NCI-H226 (cell line): ENCODE data around the gene CASS4.

Experiments
- DNase-seq: peaks from one replicate; pipeline ENCODE4 v3.0.0-alpha.2; 2015

Gene CASS4

GRCh38 chr20:56447227-56447626 is 35.2 kb downstream of the CASS4 start:
- no peak for DNase-seq

- DNase-seq, result no peak
These were observed 37.4 kb downstream of the CASS4 start for GRCh38 chr20:56449459-56449858.

DNA sequence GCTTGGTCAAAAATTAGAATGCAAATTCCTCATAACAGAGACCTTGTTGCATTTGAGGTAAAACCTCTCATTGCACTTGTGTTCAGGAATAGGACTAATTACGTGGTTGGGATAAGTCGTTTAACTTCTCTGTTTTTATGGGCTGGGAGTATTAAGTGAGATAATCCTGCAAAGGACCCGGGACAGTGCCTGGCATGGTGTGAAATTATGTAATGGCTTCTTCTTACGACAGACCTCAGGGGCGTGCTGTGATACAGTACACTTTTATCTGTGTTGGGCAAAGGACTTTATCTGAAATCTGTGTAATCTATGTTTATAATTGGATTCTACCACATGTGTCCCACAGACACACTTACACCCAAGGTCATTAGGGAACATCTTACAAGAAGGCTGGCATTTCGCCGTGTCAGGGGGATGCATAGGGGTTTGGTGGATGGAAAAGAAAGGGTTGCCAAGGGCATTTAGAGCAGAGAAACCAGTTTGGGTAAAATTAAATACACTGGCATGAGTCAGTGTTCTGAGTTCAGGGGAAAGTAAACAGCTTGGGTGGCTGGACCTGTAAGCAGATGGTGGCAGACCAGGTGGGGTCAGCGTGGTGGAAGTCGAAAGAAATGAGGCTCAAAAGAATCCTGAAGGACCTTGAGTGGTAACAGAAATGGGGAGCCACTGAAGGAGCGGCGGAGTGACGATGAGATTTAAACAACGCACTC is 39.2 kb downstream of the CASS4 start:
- no peak for DNase-seq

GRCh38 chr20:56453352-56453751 is 41.3 kb downstream of the CASS4 start:
- DNase-seq, result no peak

DNA sequence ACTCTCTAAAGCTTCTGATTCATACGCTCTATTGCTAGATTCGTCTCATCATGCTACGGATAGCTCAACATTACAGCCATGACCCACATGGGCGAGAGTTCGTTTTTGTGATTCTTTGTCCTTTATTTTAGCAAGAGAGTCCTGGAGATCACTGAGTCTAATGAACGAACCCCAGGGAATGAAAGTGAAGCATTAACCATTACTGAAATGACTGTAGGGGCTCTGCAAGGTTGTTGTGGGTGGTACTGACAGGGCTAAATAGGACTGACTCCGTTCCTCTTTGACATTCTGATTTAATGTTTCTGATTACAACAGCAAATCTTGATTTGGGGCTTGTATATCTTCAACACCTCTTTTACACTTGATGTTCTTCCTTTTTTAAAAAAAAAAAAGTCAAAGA is 42.7 kb downstream of the CASS4 start:
- DNase-seq, result no peak

- no peak for DNase-seq
These were observed 46.3 kb downstream of the CASS4 start for GRCh38 chr20:56458206-56458821.

DNA sequence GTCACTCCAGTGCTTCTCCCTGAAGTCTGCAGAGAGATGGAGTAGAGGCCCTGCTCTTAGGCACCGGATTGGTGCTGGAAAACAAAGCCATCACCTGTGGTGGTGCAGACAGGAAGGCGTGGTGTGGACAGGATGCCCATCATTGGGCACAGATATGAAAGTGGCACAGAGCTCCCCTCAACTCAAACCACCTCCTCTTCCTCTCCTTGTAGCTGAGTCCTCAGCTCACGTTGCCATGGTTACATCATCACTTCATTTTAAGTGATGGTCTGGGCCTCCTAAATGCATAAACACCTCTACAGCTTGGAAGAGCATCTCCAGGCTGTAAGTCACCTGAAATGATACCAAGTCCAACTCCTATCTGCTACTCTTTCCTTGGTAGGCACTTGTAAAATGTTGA is 48.4 kb downstream of the CASS4 start:
- DNase-seq, result no peak

DNA sequence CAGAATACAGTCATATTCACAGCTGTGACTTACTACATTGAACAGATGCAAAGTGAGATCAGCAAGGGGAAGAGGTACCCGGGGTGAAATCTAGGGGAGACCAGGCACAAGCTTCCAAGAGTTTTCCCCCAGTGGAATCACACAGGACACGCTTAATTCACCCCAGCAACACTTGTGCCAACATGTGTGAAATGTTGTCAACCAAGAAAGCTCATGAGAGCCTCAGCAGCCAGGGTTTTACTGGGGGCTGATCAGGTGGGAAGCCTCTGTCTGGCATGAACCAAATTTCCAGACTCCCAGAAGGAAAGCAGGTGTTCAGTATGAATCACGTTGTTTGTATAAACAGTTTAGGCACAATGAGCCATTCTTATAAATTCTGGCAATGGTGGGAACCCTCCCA is 49.5 kb downstream of the CASS4 start:
- DNase-seq, result no peak

DNA sequence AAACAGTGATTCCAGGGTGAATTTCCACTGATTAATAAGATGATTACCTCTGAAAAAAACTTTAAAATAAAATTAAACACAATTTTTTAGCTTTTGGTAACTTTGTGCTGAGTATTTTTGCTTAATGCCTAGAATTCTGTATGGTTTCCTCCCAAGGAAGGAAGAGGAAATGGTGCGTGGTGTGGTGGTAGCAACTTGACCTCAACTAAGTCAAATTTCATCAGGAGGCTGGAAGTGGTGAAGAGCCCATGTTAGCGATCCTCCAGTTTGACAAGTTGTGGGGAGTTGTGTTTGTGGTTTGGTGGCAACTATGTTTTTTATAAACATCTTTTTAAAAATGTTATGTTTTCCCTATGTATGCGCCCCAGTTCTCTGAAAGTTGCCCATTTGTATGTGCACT is 51.4 kb downstream of the CASS4 start:
- no peak for DNase-seq

GRCh38 chr20:56465997-56466396 is 53.9 kb downstream of the CASS4 start:
- no peak for DNase-seq

- no peak for DNase-seq
These were observed 55.9 kb downstream of the CASS4 start for GRCh38 chr20:56467968-56468315.

GRCh38 chr20:56468316-56469076 is 56.4 kb downstream of the CASS4 start, which contains the start of gene RTF2:
RTF2 (plus strand) TSS chr20:56468627; CDS start chr20:56468698, 71 bp downstream.
- peak; percentile 88 for DNase-seq

DNA sequence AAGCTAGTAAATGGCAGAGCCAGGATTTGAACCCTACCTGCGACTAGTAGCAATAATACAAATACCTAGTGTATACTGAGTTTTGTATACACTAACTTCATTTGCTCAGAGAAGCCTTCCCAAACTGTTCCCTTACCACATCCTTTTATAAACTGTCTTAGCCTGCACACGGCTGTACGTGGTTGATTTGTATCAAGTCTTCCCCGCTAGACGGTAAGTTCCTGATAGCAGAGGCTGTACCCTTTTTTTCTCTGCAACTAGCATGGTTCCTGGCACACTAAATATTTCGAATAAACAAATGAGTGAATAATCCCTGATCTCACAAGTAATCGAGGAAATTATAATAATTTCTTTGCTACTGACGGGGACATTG is 57.0 kb downstream of the CASS4 start:
- no peak for DNase-seq

GRCh38 chr20:56483970-56484369 is 71.9 kb downstream of the CASS4 start:
- no peak for DNase-seq

- DNase-seq, result no peak
These were observed 75.2 kb downstream of the CASS4 start for GRCh38 chr20:56487216-56487615.

DNA sequence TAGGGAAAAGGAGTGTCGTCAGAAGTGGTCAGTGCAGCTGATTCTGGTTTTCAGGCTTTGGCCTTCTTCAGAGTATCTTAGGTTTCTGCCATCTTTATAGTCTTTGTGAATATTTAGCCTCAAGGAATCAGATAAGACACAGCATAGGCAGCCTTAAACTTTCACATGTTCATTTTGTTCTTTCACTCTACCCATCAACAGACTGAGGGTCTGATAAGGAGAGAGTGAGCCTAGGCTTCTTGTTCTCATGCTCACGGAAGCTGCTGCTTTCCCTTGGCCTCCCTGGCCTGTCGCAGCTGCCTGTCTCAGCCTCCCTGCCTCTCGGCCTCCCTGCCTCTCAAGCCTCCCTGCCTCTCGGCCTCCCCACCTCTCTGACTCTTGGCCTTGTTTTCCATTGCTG is 76.5 kb downstream of the CASS4 start:
- no peak for DNase-seq

DNA sequence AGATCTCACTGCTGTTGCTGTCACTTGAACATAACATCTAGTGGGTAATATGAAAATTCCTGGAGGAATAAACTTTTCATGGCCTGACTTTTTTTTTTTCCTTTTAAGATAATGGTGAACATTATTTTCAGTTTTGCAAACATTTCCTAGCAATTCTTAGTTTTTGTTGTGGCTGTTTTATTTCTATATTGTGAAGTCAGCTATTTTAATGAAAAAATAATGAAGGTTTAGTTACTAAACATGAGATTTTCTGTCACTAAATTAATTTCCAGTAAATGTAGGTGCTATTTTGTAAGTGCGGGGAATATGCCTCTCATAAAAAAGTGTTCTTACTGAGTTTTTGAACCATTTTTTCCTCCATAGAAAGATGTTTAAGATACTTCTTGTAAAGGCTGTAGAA is 89.1 kb downstream of the CASS4 start:
- DNase-seq, result no peak

DNA sequence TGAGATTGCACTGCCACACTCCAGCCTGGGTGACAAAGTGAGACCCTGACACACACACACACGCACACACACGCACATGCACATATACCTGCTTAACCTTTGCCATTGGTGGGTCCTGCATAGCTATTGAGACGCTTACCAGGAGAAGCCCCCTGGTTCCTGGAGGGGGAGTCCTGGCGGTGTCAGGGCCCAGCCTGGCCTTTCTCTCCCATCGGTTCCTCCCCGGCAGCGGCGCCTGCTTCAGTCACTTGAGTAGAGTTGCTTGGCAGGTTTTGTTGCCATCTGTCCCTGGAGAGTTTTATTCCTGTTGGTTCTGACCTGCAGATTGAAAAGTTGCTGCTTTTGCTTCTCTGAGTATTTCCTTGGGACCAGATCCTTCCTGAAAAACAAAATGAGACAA is 91.9 kb downstream of the CASS4 start:
- DNase-seq, result no peak

- DNase-seq, result no peak
These were observed 92.4 kb downstream of the CASS4 start for GRCh38 chr20:56504373-56505005.

- no peak for DNase-seq
These were observed 94.0 kb downstream of the CASS4 start for GRCh38 chr20:56506103-56506502.
